CD14-positive monocyte (primary cell): ENCODE measurements around the gene WDR47. TPM values are rescaled to one million over a fixed set of nuclear protein-coding genes. Genes with fewer than 3 reads are reported as not detected.

Experiments
- DNase-seq, 3 donors: peaks; one replicate each; pipeline ENCODE4 v3.0.0-alpha.2; 2011 to 2022
- H2AFZ ChIP-seq: 2 replicates; pipeline ENCODE4 v1.6.0; 2012; ENCODE audit warnings: mild to moderate bottlenecking, low read depth, low read length, inconsistent platforms; ENCODE audit not compliant: insufficient read depth, poor library complexity, severe bottlenecking
- H3K27ac ChIP-seq, 2 donors: 1 replicate in 1 of 2; 2 replicates in 1 of 2; pipeline ENCODE4 v1.5.1; 2012 to 2013; ENCODE audit warnings: low read length in 2 of 2, control low read depth in 1 of 2, inconsistent platforms in 1 of 2, low read depth in 1 of 2, mild to moderate bottlenecking in 1 of 2
- H3K27me3 ChIP-seq, 2 donors: one replicate each; pipeline versions ENCODE4 v1.6.0 to v1.6.1; 2011 to 2013; ENCODE audit warnings: low read length in 2 of 2; ENCODE audit not compliant: control insufficient read depth in 2 of 2, insufficient read depth in 2 of 2
- H3K36me3 ChIP-seq, 2 donors: replicated peaks in 1 of 2; 1 replicate in 1 of 2; 2 replicates in 1 of 2; pipeline versions ENCODE4 v1.5.1 to v1.6.1; 2012 to 2013; ENCODE audit warnings: low read length in 2 of 2, control low read depth in 1 of 2, inconsistent platforms in 1 of 2, mild to moderate bottlenecking in 1 of 2; ENCODE audit not compliant: insufficient read depth in 2 of 2, control insufficient read depth in 1 of 2
- H3K4me1 ChIP-seq, 2 donors: 1 replicate in 1 of 2; 2 replicates in 1 of 2; pipeline versions ENCODE4 v1.5.1 to v1.6.1; 2012 to 2013; ENCODE audit warnings: low read length in 2 of 2, control low read depth in 1 of 2, inconsistent platforms in 1 of 2, mild to moderate bottlenecking in 1 of 2, moderate library complexity in 1 of 2; ENCODE audit not compliant: insufficient read depth in 2 of 2, control insufficient read depth in 1 of 2
- H3K4me2 ChIP-seq: replicated peaks from 2 replicates; pipeline ENCODE3; 2012; ENCODE audit warnings: low read length, moderate library complexity, mild to moderate bottlenecking; ENCODE audit not compliant: poor library complexity, severe bottlenecking; ENCODE audit errors: extremely low read depth
- H3K4me3 ChIP-seq, 3 experiments: fragments of 200-600 bp in 1 of 3; sonication (generic) in 1 of 3; replicated peaks in 1 of 3; 1 replicate in 2 of 3; 2 replicates in 1 of 3; pipeline ENCODE4 v1.5.1; 2011 to 2013; ENCODE audit warnings: low read length in 3 of 3, mild to moderate bottlenecking in 3 of 3, control low read depth in 2 of 3, low read depth in 2 of 3, inconsistent platforms in 1 of 3, moderate library complexity in 1 of 3
- H3K79me2 ChIP-seq: 2 replicates; pipeline ENCODE4 v1.6.0; 2012; ENCODE audit warnings: mild to moderate bottlenecking, control low read depth, inconsistent platforms, low read length, moderate library complexity; ENCODE audit not compliant: insufficient read depth
- H3K9ac ChIP-seq: 2 replicates; pipeline ENCODE4 v1.6.0; 2017; ENCODE audit warnings: low read length, mild to moderate bottlenecking; ENCODE audit not compliant: insufficient read depth, poor library complexity, severe bottlenecking
- H3K9me3 ChIP-seq, 2 donors: replicated peaks in 1 of 2; 1 replicate in 1 of 2; 2 replicates in 1 of 2; pipeline versions ENCODE4 v1.5.1 to v1.6.1; 2012 to 2013; ENCODE audit warnings: low read length in 2 of 2, control low read depth in 1 of 2; ENCODE audit not compliant: control insufficient read depth in 1 of 2, insufficient read depth in 1 of 2
- H4K20me1 ChIP-seq: 2 replicates; pipeline ENCODE4 v1.6.0; 2012; ENCODE audit warnings: mild to moderate bottlenecking, low read length, control low read depth, moderate library complexity; ENCODE audit not compliant: insufficient read depth
- H3K27ac Mint-ChIP-seq, 7 donors: one replicate each; pipeline ENCODE4 v1.8.0; 2020; ENCODE audit warnings: mild to moderate bottlenecking in 7 of 7, mixed read lengths in 7 of 7, moderate library complexity in 6 of 7, inconsistent platforms in 2 of 7
- H3K27me3 Mint-ChIP-seq, 3 donors: one replicate each; pipeline ENCODE4 v1.8.0; 2021 to 2022; ENCODE audit warnings: low read depth in 3 of 3, mild to moderate bottlenecking in 3 of 3, mixed read lengths in 3 of 3, moderate library complexity in 3 of 3, inconsistent platforms in 1 of 3
- H3K36me3 Mint-ChIP-seq, 2 donors: one replicate each; pipeline ENCODE4 v1.8.0; 2020; ENCODE audit warnings: mixed read lengths in 2 of 2, inconsistent platforms in 1 of 2, mild to moderate bottlenecking in 1 of 2
- H3K4me1 Mint-ChIP-seq: one replicate; pipeline ENCODE4 v1.8.0; 2020; ENCODE audit warnings: mild to moderate bottlenecking, mixed read lengths
- H3K4me3 Mint-ChIP-seq, 2 donors: one replicate each; pipeline ENCODE4 v1.8.0; 2020; ENCODE audit warnings: mild to moderate bottlenecking in 2 of 2, mixed read lengths in 2 of 2, moderate library complexity in 1 of 2
- H3K9me3 Mint-ChIP-seq, 7 donors: one replicate each; pipeline ENCODE4 v1.8.0; 2020 to 2022; ENCODE audit warnings: mixed read lengths in 7 of 7, mild to moderate bottlenecking in 6 of 7, moderate library complexity in 6 of 7, inconsistent platforms in 2 of 7
- WGBS: methylation state at CpG from one replicate; pipeline ENCODE4 v1.1.5; 2013; ENCODE audit warnings: missing lambda C conversion rate; ENCODE audit not compliant: insufficient coverage; 5-methylcytosine and 5-hydroxymethylcytosine counted together
- intact Hi-C, 2 donors: fragments of 100-400 bp; cut with micrococcal nuclease; formaldehyde crosslinking; loops; one replicate each; pipeline versions ENCODE4 v1.15.0 to v1.15.1; 2023
- polyA plus RNA-seq, 3 donors: library from polyadenylated mRNA; depleted of rRNA in 1 of 3; unstranded in 2 of 3; stranded (reverse) in 1 of 3; fragments of 300-500 nt in 2 of 3; fragments of >200 nt in 1 of 3; fragmentation: Illumina TruSeq in 2 of 3; gene quantifications; 1 replicate in 2 of 3; 2 replicates in 1 of 3; pipeline ENCODE4 v1.2.3, GENCODE V29; 2012 to 2021
- TF ChIP-seq, protein P1 (sequence below): fragments of 200-600 bp; IDR thresholded peaks from one replicate; pipeline ENCODE4 v1.8.0; 2022; ENCODE audit warnings: antibody characterized with exemption, mild to moderate bottlenecking

WDR47 gene
- polyA plus RNA-seq, 3 donors: 5.2 to 7.6 (median 6.0) TPM

DNA sequence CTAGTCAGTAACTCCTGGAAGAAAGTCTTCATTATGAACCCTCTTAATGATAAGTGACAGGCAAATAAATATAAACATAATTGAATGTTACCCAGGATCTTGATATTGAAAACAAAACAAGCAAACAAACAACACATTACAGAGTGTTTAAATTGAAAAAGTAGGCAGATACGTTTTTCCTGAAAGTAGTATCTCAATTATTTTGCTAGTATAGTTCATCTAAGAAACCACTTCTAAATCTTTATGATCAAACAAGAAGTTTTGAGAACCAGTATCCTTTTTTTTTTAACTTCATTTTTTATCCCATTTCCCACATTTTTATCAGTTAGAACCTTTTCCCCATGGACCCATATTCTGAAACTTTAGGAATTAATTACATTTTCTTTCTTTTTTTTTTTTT lies 3.7 kb upstream of the WDR47 start:
- intact Hi-C loops: no loop called here
- no peak overlapping the region for H3K4me3 ChIP-seq
- no peaks in the 10 kb centered on the region for H3K36me3 ChIP-seq
- H3K27me3 ChIP-seq: peaks cover 0 to 2% of the 10 kb centered on the region in 2 donors
- no peak overlapping the region for H3K4me2 ChIP-seq
- DNase-seq: no peak
- H3K9me3 ChIP-seq: no peaks in the 10 kb centered on the region
- peaks cover 7 to 22% (median 16%) of the 10 kb centered on the region in 3 donors for H3K27me3 Mint-ChIP-seq
- H3K4me1 Mint-ChIP-seq: peaks cover 8% of the 10 kb centered on the region
- H3K27ac Mint-ChIP-seq: peak overlapping the region in 1 of 7 donors; percentile 63
- TF ChIP-seq, protein P1, sequence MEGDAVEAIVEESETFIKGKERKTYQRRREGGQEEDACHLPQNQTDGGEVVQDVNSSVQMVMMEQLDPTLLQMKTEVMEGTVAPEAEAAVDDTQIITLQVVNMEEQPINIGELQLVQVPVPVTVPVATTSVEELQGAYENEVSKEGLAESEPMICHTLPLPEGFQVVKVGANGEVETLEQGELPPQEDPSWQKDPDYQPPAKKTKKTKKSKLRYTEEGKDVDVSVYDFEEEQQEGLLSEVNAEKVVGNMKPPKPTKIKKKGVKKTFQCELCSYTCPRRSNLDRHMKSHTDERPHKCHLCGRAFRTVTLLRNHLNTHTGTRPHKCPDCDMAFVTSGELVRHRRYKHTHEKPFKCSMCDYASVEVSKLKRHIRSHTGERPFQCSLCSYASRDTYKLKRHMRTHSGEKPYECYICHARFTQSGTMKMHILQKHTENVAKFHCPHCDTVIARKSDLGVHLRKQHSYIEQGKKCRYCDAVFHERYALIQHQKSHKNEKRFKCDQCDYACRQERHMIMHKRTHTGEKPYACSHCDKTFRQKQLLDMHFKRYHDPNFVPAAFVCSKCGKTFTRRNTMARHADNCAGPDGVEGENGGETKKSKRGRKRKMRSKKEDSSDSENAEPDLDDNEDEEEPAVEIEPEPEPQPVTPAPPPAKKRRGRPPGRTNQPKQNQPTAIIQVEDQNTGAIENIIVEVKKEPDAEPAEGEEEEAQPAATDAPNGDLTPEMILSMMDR: no peak
- H3K4me1 ChIP-seq: peaks cover 6 to 7% of the 10 kb centered on the region in 2 donors
- H3K9me3 Mint-ChIP-seq: peaks cover 0 to 5% (median 0%) of the 10 kb centered on the region in 7 donors
- H3K4me3 Mint-ChIP-seq: no peak overlapping the region
- no peak overlapping the region for H3K9ac ChIP-seq
- no peak overlapping the region for H2AFZ ChIP-seq
- no peaks in the 10 kb centered on the region for H3K36me3 Mint-ChIP-seq
- WGBS: no CpG with 5 or more reads among the region's 1 CpG
- H4K20me1 ChIP-seq: no peaks in the 10 kb centered on the region
- H3K79me2 ChIP-seq: peaks cover 9% of the 10 kb centered on the region
- H3K27ac ChIP-seq: no peak overlapping the region

DNA sequence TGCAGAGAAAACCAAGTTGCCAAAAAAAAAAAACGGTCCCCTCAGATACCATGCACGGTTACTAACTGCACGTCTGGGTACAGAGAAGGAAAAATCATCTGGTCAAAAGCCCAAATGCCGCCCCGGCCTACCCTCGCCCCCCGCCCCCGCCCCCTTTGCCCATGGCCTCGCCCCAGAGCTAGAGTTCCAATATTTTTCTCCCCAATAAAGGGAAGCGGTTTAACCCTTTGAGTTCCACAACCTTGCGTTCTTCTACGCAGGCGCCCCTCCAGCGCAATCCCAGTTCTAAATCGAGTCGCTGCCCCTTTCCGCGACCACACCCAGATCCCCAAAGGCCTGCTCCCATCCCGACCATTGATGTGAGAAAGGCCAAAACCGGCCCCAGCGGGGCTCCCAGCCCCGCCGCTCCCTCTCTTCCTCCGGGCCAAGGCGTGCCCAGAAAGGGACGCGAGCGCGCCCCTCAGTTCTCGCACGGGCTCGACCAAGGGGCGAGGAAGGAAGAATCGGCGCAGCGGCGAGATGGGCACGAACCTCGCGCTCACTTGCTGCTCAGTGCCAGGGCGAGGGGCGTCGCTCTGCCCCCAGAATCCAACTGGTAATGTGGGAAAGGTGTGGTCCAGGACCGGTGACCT lies 797 bp downstream of the WDR47 start:
- Histone ChIP-seq H3K9ac (peak overlapping the region; percentile 89), H3K79me2 (peaks cover 52% of the 10 kb centered on the region), H3K36me3 (no peaks in the 10 kb centered on the region), H3K27ac (peak overlapping the region; percentile 60 to 88), H3K4me3 (peak overlapping the region; percentile 74 to 97 (median 88)), H3K4me2 (peak overlapping the region; percentile 93), H3K9me3 (no peaks in the 10 kb centered on the region), H3K27me3 (no peaks in the 10 kb centered on the region), H4K20me1 (peaks cover 8% of the 10 kb centered on the region), H3K4me1 (peaks cover 13 to 17% of the 10 kb centered on the region in 2 donors), H2AFZ (peak overlapping the region; percentile 95)
- Mint-ChIP-seq H3K4me3 (peak overlapping the region; percentile 86 to 91), H3K36me3 (peaks cover under 1 to 4% of the 10 kb centered on the region in 2 donors), H3K27me3 (peaks cover 4 to 12% (median 5%) of the 10 kb centered on the region in 3 donors), H3K4me1 (peaks cover 14% of the 10 kb centered on the region), H3K27ac (peak overlapping the region; percentile 77 to 92 (median 85)), H3K9me3 (peaks cover 0 to 2% (median 0%) of the 10 kb centered on the region in 7 donors)
- WGBS: 0% methylated on average over 39 of the region's 44 CpGs
- intact Hi-C loops: loop anchor here (5.0 kb wide), 3 partner anchors 51 to 71 kb away; partner anchors contain the start of genes ELAPOR1 (in 2 of the 2) and TMEM167B (in 1 of the 2)
- TF ChIP-seq, protein P1: no peak
- DNase-seq: peak in 2 of 3 donors; percentile 2 to 14
